ENCODE measurements around the gene CFD.

DNA sequence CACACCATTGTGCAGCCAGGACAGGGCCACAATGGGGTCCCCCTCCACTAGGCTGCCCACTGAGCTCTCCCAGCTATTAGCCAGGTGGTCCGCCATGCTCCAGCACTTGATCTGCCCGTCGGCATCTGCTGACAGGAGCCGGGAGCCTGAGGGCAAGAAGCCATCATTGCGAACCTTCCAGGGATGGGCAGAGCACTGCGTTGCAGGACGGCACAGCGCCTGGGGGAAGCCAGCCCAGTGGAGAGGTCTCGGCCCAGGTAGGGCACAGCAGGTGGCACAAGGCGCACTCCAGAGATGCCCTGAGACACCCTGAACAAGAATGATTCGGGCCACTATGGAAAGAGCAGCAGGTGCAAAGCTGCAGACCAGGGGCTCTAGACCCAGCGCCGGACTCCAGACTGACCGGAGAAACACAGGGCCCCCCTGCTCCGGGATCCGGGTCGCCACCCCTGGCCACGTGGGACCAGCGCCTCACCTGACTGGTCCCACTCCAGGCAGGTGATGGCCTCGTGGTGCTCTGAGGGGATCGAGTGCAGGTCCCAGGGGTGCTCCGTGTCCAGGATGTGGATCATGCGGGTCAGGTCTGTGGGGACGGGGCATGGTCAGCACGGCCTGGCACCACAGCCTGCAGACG, 30.3 kb downstream of the CFD start:
- TF ChIP-seq, protein P1, sequence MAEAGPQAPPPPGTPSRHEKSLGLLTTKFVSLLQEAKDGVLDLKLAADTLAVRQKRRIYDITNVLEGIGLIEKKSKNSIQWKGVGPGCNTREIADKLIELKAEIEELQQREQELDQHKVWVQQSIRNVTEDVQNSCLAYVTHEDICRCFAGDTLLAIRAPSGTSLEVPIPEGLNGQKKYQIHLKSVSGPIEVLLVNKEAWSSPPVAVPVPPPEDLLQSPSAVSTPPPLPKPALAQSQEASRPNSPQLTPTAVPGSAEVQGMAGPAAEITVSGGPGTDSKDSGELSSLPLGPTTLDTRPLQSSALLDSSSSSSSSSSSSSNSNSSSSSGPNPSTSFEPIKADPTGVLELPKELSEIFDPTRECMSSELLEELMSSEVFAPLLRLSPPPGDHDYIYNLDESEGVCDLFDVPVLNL (IDR thresholded peaks at IDR 0.05; ENCODE audit: low read depth, low read length): no peak
- TF ChIP-seq GABPA (IDR thresholded peaks at IDR 0.05; ENCODE audit: low read depth): no peak
